A673 (cell line): ENCODE results near the gene KIF2C.
"Not testable (repeated sequence)": the region's sequence is repeated elsewhere in the genome, so short reads cannot be mapped to it uniquely, and the experiment has no call there.

Experiments
- CTCF ChIP-seq: fragments of 300-800, 200-600 bp; sonication (generic); conservative IDR thresholded peaks from 2 replicates; pipeline ENCODE4 v1.5.1; 2017; ENCODE audit warnings: low read depth, mild to moderate bottlenecking, antibody characterized with exemption, low read length, moderate library complexity, mixed read lengths
- EZH2 ChIP-seq: fragments of 200-600 bp; sonication (generic); IDR thresholded peaks from 2 replicates; pipeline ENCODE4 v1.6.1; 2017; ENCODE audit warnings: borderline replicate concordance, low read depth, mild to moderate bottlenecking, mixed read lengths, antibody characterized with exemption, low read length; ENCODE audit not compliant: poor library complexity, severe bottlenecking

- not testable (repeated sequence) for TF ChIP-seq CTCF, EZH2
Measured at GRCh38 chr1:44815926-44816325, 76.3 kb downstream of the KIF2C start.
